ENCODE measurements around the gene HIVEP2. TPM values are rescaled to one million over a fixed set of nuclear protein-coding genes. Genes with fewer than 3 reads are reported as not detected.

The HIVEP2 gene
- polyA plus RNA-seq, 3 donors from 2014 or later: 0.13 to 4.6 (median 1.5) TPM

DNA sequence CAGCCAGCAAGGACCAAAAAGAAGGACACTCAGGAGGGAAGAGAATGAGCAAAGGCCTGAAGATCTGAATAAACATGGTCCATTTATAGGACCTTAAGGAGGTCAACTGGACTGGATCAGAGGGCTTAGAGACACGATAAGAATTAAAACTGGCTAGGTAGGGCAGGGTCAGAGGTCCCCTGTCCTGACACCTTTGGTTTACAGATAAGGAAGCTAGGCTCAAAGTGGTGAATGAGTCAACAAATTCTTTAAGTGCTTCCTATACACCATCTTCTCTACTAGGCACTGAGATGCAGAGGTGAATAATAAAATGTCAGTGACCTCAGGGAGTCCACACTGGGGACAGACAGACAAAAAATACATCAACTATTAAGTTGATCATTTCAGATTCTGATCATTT, 70.3 kb downstream of the HIVEP2 start:
- Mint-ChIP-seq H3K27me3 (ENCODE audit: low read depth in 3 of 3) (peaks cover 0 to 2% (median 0%) of the 10 kb centered on the region in 3 donors), H3K27ac (peak overlapping the region in 5 of 6 donors; percentile 20 to 63 (median 48)), H3K4me3 (no peak overlapping the region), H3K9me3 (no peaks in the 10 kb centered on the region), H3K4me1 (peaks cover 41 to 86% of the 10 kb centered on the region in 2 donors), H3K36me3 (peaks cover 0 to 5% (median 0%) of the 10 kb centered on the region in 3 donors)
- no peak for DNase-seq

DNA sequence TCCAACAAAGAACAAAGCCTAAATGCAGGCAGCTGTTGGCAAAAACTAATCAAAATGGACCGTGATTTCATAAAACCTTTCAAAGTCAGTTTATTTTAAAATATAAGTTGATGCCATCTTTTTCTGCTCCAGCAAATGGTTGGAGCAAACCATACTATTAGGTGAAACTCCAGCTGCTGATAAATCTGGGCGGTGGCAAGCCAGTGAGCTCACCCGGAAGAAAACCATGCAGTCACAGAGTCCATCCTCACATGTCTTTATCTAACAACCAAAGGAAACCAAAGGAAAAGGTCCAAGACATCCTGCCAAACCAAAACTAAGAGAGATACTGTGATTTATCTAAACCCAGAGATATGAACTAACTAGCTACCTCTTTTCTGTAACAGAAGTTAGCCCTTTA, 72.6 kb downstream of the HIVEP2 start:
- peaks cover 0 to 5% (median 0%) of the 10 kb centered on the region in 3 donors for H3K36me3 Mint-ChIP-seq
- H3K27ac Mint-ChIP-seq: peak overlapping the region in 5 of 6 donors; percentile 8 to 92 (median 80)
- H3K4me1 Mint-ChIP-seq: peaks cover 35 to 79% of the 10 kb centered on the region in 2 donors
- no peak for DNase-seq
- no peaks in the 10 kb centered on the region for H3K27me3 Mint-ChIP-seq (ENCODE audit: low read depth in 3 of 3)
- H3K4me3 Mint-ChIP-seq: no peak overlapping the region
- H3K9me3 Mint-ChIP-seq: no peaks in the 10 kb centered on the region

DNA sequence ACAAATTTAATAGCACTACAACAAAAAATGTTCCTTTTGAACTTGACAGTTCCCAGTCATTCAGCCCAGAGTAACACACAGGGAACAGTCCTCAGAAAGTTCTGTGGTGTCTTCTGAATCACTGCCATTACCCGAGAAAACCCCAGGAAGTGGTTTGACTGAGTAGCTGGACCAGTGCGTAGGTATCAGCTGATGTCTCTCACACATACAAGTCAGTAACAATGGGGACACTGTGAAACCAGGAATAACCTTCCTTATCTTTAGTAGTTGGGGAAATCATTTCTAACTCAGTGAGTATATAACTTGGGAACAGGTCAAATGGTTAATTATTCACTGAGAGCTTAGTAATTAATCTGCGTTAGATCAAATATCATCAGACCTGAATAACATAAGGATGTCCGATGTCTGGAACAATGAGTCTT, 73.1 kb downstream of the HIVEP2 start:
- Mint-ChIP-seq H3K27ac (peak overlapping the region in 5 of 6 donors; percentile 73 to 92 (median 80)), H3K36me3 (peaks cover 0 to 5% (median 0%) of the 10 kb centered on the region in 3 donors), H3K4me1 (peaks cover 39 to 81% of the 10 kb centered on the region in 2 donors), H3K27me3 (ENCODE audit: low read depth in 3 of 3) (no peaks in the 10 kb centered on the region), H3K9me3 (no peaks in the 10 kb centered on the region), H3K4me3 (peak overlapping the region in 3 of 5 donors; percentile 11 to 46 (median 28))
- peak; percentile 61 to 67 (median 63) for DNase-seq

DNA sequence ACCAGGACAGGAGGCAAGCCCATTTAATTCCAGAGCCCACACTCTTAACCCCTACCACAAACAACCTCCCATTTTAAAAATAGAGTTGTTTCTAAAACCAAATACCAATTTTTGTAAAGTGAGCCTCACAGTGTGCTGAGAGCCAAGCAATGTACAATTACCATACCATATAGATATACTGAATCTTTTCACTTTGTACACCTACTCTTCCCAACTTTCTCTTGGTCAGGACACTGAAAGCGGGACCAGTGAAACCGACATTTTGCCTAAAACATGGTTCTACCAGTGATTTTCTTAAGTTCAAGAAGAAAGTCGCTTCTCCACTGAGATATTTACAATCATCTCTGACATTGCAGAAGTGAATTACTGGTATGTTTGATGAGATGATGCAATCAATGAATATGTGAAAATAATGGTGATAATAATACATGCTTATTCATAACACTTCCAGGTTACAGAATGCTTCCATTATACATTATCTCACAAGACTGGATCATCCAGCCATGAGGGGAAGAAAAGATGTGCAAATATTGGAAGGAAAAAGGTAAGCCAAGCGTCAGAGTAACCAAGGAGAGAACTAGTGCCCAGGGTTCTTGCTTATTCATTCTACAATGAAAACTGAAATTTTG, 74.1 kb downstream of the HIVEP2 start:
- peaks cover 0 to 5% (median 0%) of the 10 kb centered on the region in 3 donors for H3K36me3 Mint-ChIP-seq
- peaks cover 0 to 2% (median 0%) of the 10 kb centered on the region in 3 donors for H3K27me3 Mint-ChIP-seq (ENCODE audit: low read depth in 3 of 3)
- H3K4me3 Mint-ChIP-seq: no peak overlapping the region
- H3K4me1 Mint-ChIP-seq: peaks cover 43 to 83% of the 10 kb centered on the region in 2 donors
- no peak for DNase-seq
- H3K27ac Mint-ChIP-seq: peak overlapping the region in 2 of 6 donors; percentile 8 to 63
- no peaks in the 10 kb centered on the region for H3K9me3 Mint-ChIP-seq

DNA sequence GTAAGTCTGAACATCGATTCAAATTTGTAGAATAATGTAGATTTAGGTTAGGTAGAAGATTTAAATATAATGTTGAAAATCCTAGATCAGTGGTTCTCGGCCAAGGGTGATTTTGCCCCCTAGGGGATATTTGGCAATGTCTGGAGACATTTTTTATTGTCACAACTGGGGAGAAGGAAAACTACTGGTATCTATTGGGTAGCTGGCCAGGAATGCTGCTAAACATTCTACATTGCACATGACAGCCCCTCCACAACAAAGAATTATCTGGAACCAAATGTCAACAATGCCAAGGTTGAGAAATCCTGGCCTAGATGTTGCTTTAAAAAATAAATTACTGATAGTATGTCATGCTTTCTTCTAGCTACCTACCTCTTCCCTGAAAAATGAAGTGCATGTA, 76.1 kb downstream of the HIVEP2 start:
- no peaks in the 10 kb centered on the region for H3K36me3 Mint-ChIP-seq
- DNase-seq: no peak
- peaks cover 0 to 2% (median 0%) of the 10 kb centered on the region in 3 donors for H3K27me3 Mint-ChIP-seq (ENCODE audit: low read depth in 3 of 3)
- H3K9me3 Mint-ChIP-seq: no peaks in the 10 kb centered on the region
- no peak overlapping the region for H3K4me3 Mint-ChIP-seq
- H3K27ac Mint-ChIP-seq: no peak overlapping the region
- peaks cover 35 to 65% of the 10 kb centered on the region in 2 donors for H3K4me1 Mint-ChIP-seq

DNA sequence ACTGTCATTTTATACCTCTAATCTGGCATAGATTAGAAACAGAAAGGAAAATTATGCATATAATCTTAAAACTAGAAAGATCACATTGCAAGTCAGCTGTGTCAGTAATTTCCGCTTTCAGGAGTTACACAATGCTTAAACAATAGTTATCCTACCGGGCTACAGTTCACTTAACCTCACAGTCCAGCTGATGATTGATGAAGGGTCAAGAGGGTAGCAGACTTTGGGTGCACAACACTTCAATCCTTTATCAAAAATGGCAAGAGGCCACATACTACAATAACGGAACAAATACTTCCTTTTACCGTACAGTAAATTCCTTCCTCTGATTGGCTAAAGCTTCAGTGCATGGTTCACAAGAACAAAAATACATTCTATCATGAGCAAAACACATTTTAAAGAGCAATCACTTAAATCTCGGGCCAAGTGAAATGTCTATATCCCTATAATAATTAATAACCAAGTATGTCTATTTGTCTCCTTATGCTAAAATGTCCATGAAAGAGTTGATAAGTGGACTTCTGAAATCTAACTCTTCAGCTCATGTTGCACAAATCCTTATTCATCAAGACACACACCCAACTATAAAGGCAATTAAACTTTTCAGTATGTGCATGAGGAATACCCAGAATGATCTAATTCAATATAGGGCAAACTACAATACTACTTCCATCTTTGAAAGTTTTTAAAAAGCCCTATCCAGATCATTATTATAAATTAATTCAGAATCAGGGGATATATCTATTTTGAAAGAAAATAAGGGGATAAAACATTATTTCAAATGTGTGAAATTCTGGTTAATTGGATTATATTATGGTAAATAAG, 76.8 kb downstream of the HIVEP2 start:
- Mint-ChIP-seq H3K9me3 (no peaks in the 10 kb centered on the region), H3K27me3 (ENCODE audit: low read depth in 3 of 3) (peaks cover 0 to 2% (median 0%) of the 10 kb centered on the region in 3 donors), H3K4me3 (peak overlapping the region; percentile 29 to 76 (median 59)), H3K27ac (peak overlapping the region in 3 of 6 donors; percentile 25 to 68 (median 30)), H3K36me3 (no peaks in the 10 kb centered on the region), H3K4me1 (peaks cover 35 to 58% of the 10 kb centered on the region in 2 donors)
- DNase-seq: no peak

DNA sequence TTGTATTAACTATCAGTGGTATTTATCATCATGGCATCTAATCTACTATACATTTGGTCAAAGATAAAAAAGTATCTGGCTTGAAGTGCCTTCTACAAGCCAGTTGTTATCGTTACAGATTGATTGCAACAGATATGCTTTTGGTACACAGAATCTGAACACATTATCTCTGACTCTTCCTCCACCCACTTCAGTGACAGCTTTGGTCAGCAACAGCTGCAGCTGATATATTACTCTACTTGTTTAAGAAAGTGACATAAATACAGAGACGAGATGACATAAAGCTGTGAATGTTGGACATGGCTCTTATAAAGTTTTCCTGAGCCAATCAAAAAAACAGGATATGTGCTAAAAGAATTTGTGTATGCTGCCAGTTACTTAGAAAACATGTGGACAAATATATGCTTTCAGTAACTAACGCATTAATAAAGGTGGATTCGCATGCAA, 77.6 kb downstream of the HIVEP2 start:
- Mint-ChIP-seq H3K4me3 (peak overlapping the region in 3 of 5 donors; percentile 16 to 31 (median 21)), H3K27me3 (ENCODE audit: low read depth in 3 of 3) (peaks cover 0 to 2% (median 0%) of the 10 kb centered on the region in 3 donors), H3K36me3 (no peaks in the 10 kb centered on the region), H3K27ac (peak overlapping the region in 4 of 6 donors; percentile 13 to 27 (median 26)), H3K4me1 (peaks cover 29 to 50% of the 10 kb centered on the region in 2 donors), H3K9me3 (no peaks in the 10 kb centered on the region)
- DNase-seq: no peak

DNA sequence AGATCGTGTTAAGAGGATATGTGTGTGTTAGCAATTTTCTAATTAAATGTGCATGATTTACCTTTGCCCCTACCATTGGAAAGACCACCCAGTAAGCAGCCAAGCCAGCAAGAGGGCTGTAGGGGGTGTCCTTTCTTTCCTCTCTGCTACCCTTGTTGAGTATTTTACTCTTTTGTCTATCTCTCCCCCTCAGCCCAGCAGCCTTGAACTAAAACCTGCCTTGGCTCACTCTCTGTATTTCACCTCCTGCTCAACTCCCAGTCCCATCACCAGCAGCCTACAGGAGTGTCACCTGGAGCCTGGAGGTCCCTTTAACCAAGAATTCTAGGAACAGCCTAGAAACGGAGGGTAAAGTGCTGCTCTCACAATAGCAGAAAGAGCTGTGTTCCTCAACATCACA, 81.0 kb downstream of the HIVEP2 start:
- Mint-ChIP-seq H3K4me1 (peaks cover 19 to 28% of the 10 kb centered on the region in 2 donors), H3K27ac (no peak overlapping the region), H3K4me3 (no peak overlapping the region), H3K36me3 (no peaks in the 10 kb centered on the region), H3K9me3 (no peaks in the 10 kb centered on the region), H3K27me3 (ENCODE audit: low read depth in 3 of 3) (peaks cover 0 to 2% (median 0%) of the 10 kb centered on the region in 3 donors)
- DNase-seq: no peak

DNA sequence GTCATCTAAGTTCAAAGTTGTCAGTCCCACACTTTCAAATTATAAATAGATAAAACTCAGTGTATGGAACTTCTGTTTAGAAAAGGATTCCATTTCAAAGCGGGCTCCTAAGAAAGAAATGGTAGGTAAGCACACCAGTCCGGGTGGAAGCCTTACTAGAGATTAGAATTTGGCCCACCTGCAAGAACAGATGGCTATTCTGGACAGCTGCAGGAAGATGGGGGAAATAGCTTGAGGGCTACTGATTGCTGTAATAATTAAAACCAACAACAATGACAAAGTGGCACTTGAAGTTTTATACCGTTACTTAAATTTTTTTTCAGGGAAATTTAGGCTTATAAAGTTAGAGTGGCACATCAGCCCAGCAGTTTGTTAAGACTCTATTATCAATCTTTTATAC, 83.3 kb downstream of the HIVEP2 start:
- Mint-ChIP-seq H3K27me3 (ENCODE audit: low read depth in 3 of 3) (peaks cover 0 to 2% (median 0%) of the 10 kb centered on the region in 3 donors), H3K4me1 (peaks cover 19 to 24% of the 10 kb centered on the region in 2 donors), H3K9me3 (no peaks in the 10 kb centered on the region), H3K36me3 (no peaks in the 10 kb centered on the region), H3K27ac (no peak overlapping the region), H3K4me3 (no peak overlapping the region)
- no peak for DNase-seq

DNA sequence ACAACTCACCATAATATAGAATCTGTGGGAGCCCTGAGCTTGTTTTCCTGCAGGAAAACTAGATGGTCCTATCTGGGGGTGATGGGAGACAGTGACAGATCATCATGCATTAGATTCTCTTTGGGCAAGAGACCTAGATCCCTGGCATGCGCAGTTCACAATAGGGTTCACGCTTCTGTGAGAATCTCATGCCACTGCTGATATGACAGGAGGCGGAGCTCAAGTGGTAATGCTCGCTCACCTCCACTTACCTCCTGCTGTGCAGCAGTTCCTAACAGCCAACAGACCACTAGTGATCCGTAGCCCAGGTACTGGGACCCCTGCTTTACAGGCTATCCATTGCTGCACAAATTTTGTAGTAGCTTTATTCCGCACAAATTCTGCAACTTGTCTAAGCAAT, 84.5 kb downstream of the HIVEP2 start:
- Mint-ChIP-seq H3K9me3 (no peaks in the 10 kb centered on the region), H3K4me1 (peaks cover 29 to 30% of the 10 kb centered on the region in 2 donors), H3K27me3 (ENCODE audit: low read depth in 3 of 3) (no peaks in the 10 kb centered on the region), H3K36me3 (no peaks in the 10 kb centered on the region), H3K4me3 (no peak overlapping the region), H3K27ac (no peak overlapping the region)
- DNase-seq: no peak

DNA sequence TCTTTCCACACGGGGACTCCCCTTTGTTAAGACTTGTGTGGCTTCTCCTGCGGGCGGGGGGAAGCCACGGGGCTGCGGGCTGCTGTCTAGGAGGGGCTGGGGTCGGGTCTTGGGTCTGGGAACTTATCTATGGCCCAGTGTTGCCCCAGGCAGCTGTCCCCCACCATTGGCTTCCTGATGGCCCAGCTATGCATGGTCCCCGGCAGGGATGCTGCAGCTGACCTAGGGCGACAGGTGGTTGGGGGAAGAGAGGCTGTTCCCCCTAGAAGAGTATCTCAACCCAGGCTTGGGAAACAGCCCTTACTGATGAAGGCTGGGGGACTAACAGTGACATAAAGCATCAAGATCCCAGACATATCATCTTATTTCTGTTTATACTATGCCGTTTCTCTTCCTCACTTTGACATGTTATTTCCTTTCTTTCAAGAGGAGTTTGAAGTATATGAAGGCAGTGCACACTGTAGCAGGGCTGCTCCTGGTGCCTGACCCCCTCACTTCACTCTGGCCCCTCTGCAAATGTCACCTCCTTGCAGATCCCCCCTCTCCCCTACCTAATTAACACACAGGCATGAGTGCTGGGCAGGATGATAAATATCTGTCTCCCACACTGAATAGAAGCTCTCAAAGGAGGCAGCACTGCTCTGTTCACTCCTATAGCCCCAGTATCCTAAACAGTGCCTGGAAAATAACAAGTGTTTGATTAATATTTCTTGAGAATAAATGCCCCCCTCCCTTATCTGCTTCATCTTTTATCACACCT, 87.0 kb downstream of the HIVEP2 start:
- Mint-ChIP-seq H3K27ac (peak overlapping the region; percentile 18 to 91 (median 76)), H3K4me3 (peak overlapping the region; percentile 72 to 95 (median 81)), H3K27me3 (ENCODE audit: low read depth in 3 of 3) (peaks cover 0 to 2% (median 0%) of the 10 kb centered on the region in 3 donors), H3K36me3 (no peaks in the 10 kb centered on the region), H3K4me1 (peaks cover 44 to 45% of the 10 kb centered on the region in 2 donors), H3K9me3 (no peaks in the 10 kb centered on the region)
- no peak for DNase-seq

DNA sequence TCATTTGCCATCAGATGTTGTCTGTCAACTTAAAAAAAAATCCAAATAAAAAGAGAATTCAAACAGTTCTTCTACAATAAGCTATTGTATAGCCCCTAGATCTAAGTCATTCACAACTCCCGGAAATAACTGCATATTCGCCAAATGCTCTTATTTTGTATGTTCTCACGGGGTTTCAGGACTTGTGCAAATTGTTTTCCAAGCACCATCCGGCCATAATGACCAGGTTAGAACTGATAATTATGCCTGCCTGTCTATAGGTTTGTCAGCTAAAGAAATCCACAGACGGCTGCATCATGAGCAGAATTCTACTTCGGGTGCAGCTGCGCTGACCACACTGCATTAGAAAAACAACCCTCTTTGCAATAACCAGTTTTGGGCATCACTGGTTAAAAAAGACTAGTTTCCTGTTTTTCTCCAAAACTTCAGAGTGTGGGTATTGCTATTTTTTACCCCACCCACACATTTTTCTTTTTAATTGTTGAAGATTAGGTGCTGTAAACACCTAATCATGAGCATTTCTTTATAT, 87.7 kb downstream of the HIVEP2 start:
- no peaks in the 10 kb centered on the region for H3K36me3 Mint-ChIP-seq
- DNase-seq: peak in 1 of 3 donors; percentile 18
- H3K4me1 Mint-ChIP-seq: peaks cover 44 to 45% of the 10 kb centered on the region in 2 donors
- H3K27ac Mint-ChIP-seq: peak overlapping the region; percentile 69 to 91 (median 78)
- peaks cover 0 to 2% (median 0%) of the 10 kb centered on the region in 3 donors for H3K27me3 Mint-ChIP-seq (ENCODE audit: low read depth in 3 of 3)
- no peaks in the 10 kb centered on the region for H3K9me3 Mint-ChIP-seq
- H3K4me3 Mint-ChIP-seq: peak overlapping the region; percentile 78 to 95 (median 81)

DNA sequence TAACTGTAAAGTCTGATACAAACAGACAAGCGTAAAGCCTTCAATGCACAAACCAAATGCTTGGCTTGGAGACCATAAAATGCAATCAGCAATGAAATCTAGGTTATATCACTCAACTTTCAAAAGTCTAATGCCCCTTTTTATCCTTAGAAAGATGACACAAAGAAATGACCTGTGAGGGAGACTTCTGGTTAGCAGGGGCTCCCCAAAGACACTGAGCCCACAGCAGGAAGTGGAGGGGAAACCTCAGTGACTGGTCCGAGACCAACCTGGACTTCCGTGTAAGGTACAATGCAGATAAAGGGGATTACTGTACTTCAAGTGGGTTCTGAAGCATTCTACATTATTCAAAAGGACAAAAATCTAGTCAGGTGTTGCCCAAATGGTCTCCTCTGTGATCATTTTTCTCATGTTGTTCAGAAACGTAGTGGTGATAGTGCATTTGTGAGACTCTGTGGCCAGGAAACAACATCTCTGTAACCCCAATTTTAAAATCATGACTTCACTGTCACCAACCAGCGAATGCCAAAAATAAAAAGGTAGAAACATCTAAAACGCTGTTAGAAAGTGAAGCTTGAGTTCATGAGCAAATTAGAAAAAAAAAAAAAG, 88.2 kb downstream of the HIVEP2 start:
- Mint-ChIP-seq H3K4me1 (peaks cover 44 to 45% of the 10 kb centered on the region in 2 donors), H3K4me3 (peak overlapping the region; percentile 78 to 95 (median 81)), H3K9me3 (no peaks in the 10 kb centered on the region), H3K27me3 (ENCODE audit: low read depth in 3 of 3) (peaks cover 0 to 2% (median 0%) of the 10 kb centered on the region in 3 donors), H3K36me3 (no peaks in the 10 kb centered on the region), H3K27ac (peak overlapping the region; percentile 69 to 91 (median 78))
- peak; percentile 53 to 60 (median 55) for DNase-seq
